ENCODE measurements around the gene IL1R1.

Gene IL1R1

DNA sequence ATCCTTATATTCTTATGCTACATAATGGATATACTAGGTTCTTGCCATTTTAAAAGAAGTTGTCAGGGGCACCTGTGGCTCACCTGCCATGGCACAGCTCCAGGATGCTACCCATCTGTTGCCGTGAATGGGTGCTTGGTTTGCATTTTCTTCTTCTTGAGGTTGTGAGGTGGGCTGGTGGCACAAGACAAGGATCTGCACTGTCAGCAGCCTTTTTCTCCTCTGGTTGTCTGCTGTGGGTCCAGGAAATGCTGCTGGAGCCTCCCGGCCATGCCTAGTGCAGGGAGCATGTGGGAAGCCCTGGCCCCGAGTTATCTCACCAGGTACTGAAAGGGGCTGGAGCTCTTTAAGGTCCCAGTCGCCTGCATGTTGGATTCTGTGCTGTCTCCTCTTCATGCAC, 2.6 kb downstream of the IL1R1 start:
- no peak overlapping the region for H2AFZ ChIP-seq (ENCODE audit: low read length)
- H3K9me2 ChIP-seq (ENCODE audit: low read depth, low read length) = no peaks in the 10 kb centered on the region
- H3K9ac ChIP-seq (ENCODE audit: low read length) = no peak overlapping the region
- no peaks in the 10 kb centered on the region for H4K20me1 ChIP-seq (ENCODE audit: insufficient read depth, low read length)
- no peaks in the 10 kb centered on the region for H3K4me1 ChIP-seq (ENCODE audit: insufficient read depth, low read length, severe bottlenecking)
- no peaks in the 10 kb centered on the region for H3K27me3 ChIP-seq (ENCODE audit: insufficient read depth, low read length)
- no peak overlapping the region for H3K27ac ChIP-seq (ENCODE audit: low read depth, low read length, poor library complexity, severe bottlenecking)
- H3K36me3 ChIP-seq (ENCODE audit: insufficient read depth, low read length) = no peaks in the 10 kb centered on the region
- no peak overlapping the region for H3K4me2 ChIP-seq (ENCODE audit: low read length)
- TF ChIP-seq, protein P1, sequence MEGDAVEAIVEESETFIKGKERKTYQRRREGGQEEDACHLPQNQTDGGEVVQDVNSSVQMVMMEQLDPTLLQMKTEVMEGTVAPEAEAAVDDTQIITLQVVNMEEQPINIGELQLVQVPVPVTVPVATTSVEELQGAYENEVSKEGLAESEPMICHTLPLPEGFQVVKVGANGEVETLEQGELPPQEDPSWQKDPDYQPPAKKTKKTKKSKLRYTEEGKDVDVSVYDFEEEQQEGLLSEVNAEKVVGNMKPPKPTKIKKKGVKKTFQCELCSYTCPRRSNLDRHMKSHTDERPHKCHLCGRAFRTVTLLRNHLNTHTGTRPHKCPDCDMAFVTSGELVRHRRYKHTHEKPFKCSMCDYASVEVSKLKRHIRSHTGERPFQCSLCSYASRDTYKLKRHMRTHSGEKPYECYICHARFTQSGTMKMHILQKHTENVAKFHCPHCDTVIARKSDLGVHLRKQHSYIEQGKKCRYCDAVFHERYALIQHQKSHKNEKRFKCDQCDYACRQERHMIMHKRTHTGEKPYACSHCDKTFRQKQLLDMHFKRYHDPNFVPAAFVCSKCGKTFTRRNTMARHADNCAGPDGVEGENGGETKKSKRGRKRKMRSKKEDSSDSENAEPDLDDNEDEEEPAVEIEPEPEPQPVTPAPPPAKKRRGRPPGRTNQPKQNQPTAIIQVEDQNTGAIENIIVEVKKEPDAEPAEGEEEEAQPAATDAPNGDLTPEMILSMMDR (IDR thresholded peaks at IDR 0.05; ENCODE audit: low read length) = no peak
- no peak for TF ChIP-seq EZH2 (IDR thresholded peaks at IDR 0.05; ENCODE audit: borderline replicate concordance, low read length)
- H3K9me3 ChIP-seq (ENCODE audit: low read length) = no peaks in the 10 kb centered on the region
- H3F3A ChIP-seq (ENCODE audit: insufficient read depth, low read length) = no peaks in the 10 kb centered on the region
- H3K4me3 ChIP-seq (ENCODE audit: low read depth, low read length, poor library complexity, severe bottlenecking) = no peak overlapping the region
- no peaks in the 10 kb centered on the region for H3K79me2 ChIP-seq (ENCODE audit: insufficient read depth, low read length)

DNA sequence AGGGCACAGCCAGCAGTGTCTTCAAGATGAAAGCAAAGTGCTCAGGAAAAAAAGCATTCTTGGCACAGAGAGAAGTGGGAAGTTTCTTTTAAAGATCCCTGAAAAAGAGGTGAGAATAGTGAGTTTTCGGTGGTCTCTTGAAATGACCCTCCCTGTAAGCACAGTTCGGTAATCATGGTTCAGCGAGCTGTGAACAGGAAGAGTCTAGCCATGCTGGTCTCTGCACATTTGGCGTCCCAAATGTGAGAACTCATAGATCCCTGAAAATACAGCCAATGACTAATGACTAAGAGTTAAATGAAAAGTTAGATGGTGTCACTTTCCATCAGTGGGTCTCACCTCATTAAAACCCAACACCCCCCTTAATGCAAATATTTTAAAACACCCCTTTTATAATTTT, 3.4 kb downstream of the IL1R1 start:
- H3K79me2 ChIP-seq (ENCODE audit: insufficient read depth, low read length) = no peaks in the 10 kb centered on the region
- H4K20me1 ChIP-seq (ENCODE audit: insufficient read depth, low read length) = no peaks in the 10 kb centered on the region
- H3K9ac ChIP-seq (ENCODE audit: low read length) = no peak overlapping the region
- H3K27ac ChIP-seq (ENCODE audit: low read depth, low read length, poor library complexity, severe bottlenecking) = no peak overlapping the region
- no peak overlapping the region for H3K4me2 ChIP-seq (ENCODE audit: low read length)
- no peak overlapping the region for H2AFZ ChIP-seq (ENCODE audit: low read length)
- no peaks in the 10 kb centered on the region for H3K27me3 ChIP-seq (ENCODE audit: insufficient read depth, low read length)
- H3K4me1 ChIP-seq (ENCODE audit: insufficient read depth, low read length, severe bottlenecking) = no peaks in the 10 kb centered on the region
- no peaks in the 10 kb centered on the region for H3K9me2 ChIP-seq (ENCODE audit: low read depth, low read length)
- H3K9me3 ChIP-seq (ENCODE audit: low read length) = no peaks in the 10 kb centered on the region
- no peaks in the 10 kb centered on the region for H3K36me3 ChIP-seq (ENCODE audit: insufficient read depth, low read length)
- no peak overlapping the region for H3K4me3 ChIP-seq (ENCODE audit: low read depth, low read length, poor library complexity, severe bottlenecking)
- no peaks in the 10 kb centered on the region for H3F3A ChIP-seq (ENCODE audit: insufficient read depth, low read length)
- TF ChIP-seq EZH2 (IDR thresholded peaks at IDR 0.05; ENCODE audit: borderline replicate concordance, low read length) = no peak
- TF ChIP-seq, protein P1 (IDR thresholded peaks at IDR 0.05; ENCODE audit: low read length) = no peak

DNA sequence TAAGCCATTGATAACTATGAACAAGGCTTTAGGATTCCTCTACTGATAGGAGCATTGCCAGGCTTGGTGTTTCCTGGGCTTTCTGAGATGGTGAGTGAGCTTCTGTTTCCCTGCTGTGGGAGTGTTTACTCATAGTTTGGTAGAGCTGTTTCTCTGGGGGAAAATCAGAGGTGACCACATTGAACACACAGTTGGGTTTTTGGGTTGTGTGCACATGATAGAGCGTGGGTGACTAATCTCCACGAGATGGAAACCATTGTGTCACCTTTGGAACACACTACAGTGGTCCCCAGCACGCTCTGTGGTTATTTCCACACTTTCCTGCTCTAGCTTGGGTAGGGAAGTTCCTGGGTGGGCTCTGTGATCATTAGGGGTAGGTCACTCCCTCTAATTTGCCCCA, 5.4 kb downstream of the IL1R1 start:
- H3K4me3 ChIP-seq (ENCODE audit: low read depth, low read length, poor library complexity, severe bottlenecking) = no peak overlapping the region
- H3F3A ChIP-seq (ENCODE audit: insufficient read depth, low read length) = no peaks in the 10 kb centered on the region
- no peaks in the 10 kb centered on the region for H3K4me1 ChIP-seq (ENCODE audit: insufficient read depth, low read length, severe bottlenecking)
- no peaks in the 10 kb centered on the region for H3K9me3 ChIP-seq (ENCODE audit: low read length)
- H3K36me3 ChIP-seq (ENCODE audit: insufficient read depth, low read length) = no peaks in the 10 kb centered on the region
- no peak overlapping the region for H3K9ac ChIP-seq (ENCODE audit: low read length)
- no peak overlapping the region for H3K4me2 ChIP-seq (ENCODE audit: low read length)
- H3K27me3 ChIP-seq (ENCODE audit: insufficient read depth, low read length) = no peaks in the 10 kb centered on the region
- H3K27ac ChIP-seq (ENCODE audit: low read depth, low read length, poor library complexity, severe bottlenecking) = no peak overlapping the region
- H3K79me2 ChIP-seq (ENCODE audit: insufficient read depth, low read length) = no peaks in the 10 kb centered on the region
- no peak overlapping the region for H2AFZ ChIP-seq (ENCODE audit: low read length)
- no peak for TF ChIP-seq EZH2 (IDR thresholded peaks at IDR 0.05; ENCODE audit: borderline replicate concordance, low read length)
- TF ChIP-seq, protein P1 (IDR thresholded peaks at IDR 0.05; ENCODE audit: low read length) = no peak
- no peaks in the 10 kb centered on the region for H3K9me2 ChIP-seq (ENCODE audit: low read depth, low read length)
- H4K20me1 ChIP-seq (ENCODE audit: insufficient read depth, low read length) = no peaks in the 10 kb centered on the region

Data from OCI-LY1 (cell line).